Lung (tissue), 12 donors: ENCODE measurements around the gene ELF2. TPM values are rescaled to one million over a fixed set of nuclear protein-coding genes. Genes with fewer than 3 reads are reported as not detected.
"Not testable (repeated sequence)": the region's sequence is repeated elsewhere in the genome, so short reads cannot be mapped to it uniquely, and the experiment has no call there.

Source experiments
- ATAC-seq: fragments of 200-7000 bp; cut with Tn5 transposase; one replicate; pipeline ENCODE4 v1.9.1; 2020; ENCODE audit warnings: moderate number of reproducible peaks; ENCODE audit not compliant: insufficient read depth, low FRiP score
- DNase-seq, 3 donors: peaks; one replicate each; pipeline ENCODE4 v3.0.0-alpha.2; 2013 to 2017
- H3K27ac ChIP-seq, 2 donors: one replicate each; pipeline ENCODE4 v1.5.1; 2013; ENCODE audit warnings: mild to moderate bottlenecking in 2 of 2, moderate library complexity in 2 of 2, control low read depth in 1 of 2, inconsistent platforms in 1 of 2, low read depth in 1 of 2, low read length in 1 of 2
- H3K27me3 ChIP-seq, 3 donors: one replicate each; pipeline ENCODE4 v1.5.1; 2013; ENCODE audit warnings: low read length in 2 of 3; ENCODE audit not compliant: control insufficient read depth in 3 of 3, insufficient read depth in 3 of 3
- H3K36me3 ChIP-seq, 4 donors: one replicate each; pipeline ENCODE4 v1.5.1; 2013; ENCODE audit warnings: low read length in 4 of 4, mild to moderate bottlenecking in 1 of 4, moderate library complexity in 1 of 4; ENCODE audit not compliant: control insufficient read depth in 4 of 4, insufficient read depth in 4 of 4
- H3K4me1 ChIP-seq, 5 donors: one replicate each; pipeline ENCODE4 v1.5.1; 2013; ENCODE audit warnings: low read length in 5 of 5, mild to moderate bottlenecking in 2 of 5, moderate library complexity in 1 of 5; ENCODE audit not compliant: control insufficient read depth in 5 of 5, insufficient read depth in 5 of 5
- H3K4me3 ChIP-seq: one replicate; pipeline ENCODE4 v1.5.1; 2013; ENCODE audit warnings: mild to moderate bottlenecking, control low read depth, moderate library complexity
- H3K9ac ChIP-seq, 2 donors: one replicate each; pipeline ENCODE4 v1.5.1; 2013; ENCODE audit warnings: low read length in 2 of 2, control low read depth in 1 of 2; ENCODE audit not compliant: insufficient read depth in 1 of 2
- H3K9me3 ChIP-seq, 4 donors: one replicate each; pipeline ENCODE4 v1.5.1; 2013; ENCODE audit warnings: low read length in 3 of 4, mild to moderate bottlenecking in 1 of 4, moderate library complexity in 1 of 4; ENCODE audit not compliant: control insufficient read depth in 4 of 4, insufficient read depth in 3 of 4
- CTCF ChIP-seq: IDR thresholded peaks from 2 replicates; pipeline ENCODE4 v1.5.1; 2012; ENCODE audit warnings: mild to moderate bottlenecking; ENCODE audit errors: control extremely low read depth, extremely low read depth
- WGBS, 2 donors: extraction: QIAGEN DNeasy Blood & Tissue Kit; methylation state at CpG; one replicate each; pipeline ENCODE4 v1.1.7; 2013; 5-methylcytosine and 5-hydroxymethylcytosine counted together
- polyA plus RNA-seq, 2 donors: library from polyadenylated mRNA; stranded (reverse); fragments of 200-250 nt; gene quantifications; one replicate each; pipeline ENCODE4 v1.2.1, GENCODE V29; 2013
- total RNA-seq, 2 donors: library from RNA; depleted of rRNA in 1 of 2; stranded (reverse); fragments of >200 nt in 1 of 2; gene quantifications; one replicate each; pipeline ENCODE4 v1.2.1, GENCODE V29; 2014 to 2021
- donor health status: control.
- donor health status: control.
- donor health status: Bipolar disorder and iron deficiency.
- donor health status: healthy.
- donor health status: DM: yes; HTN: yes; CAD: no.

ELF2 gene
- total and polyA plus RNA-seq, 4 donors, result 11.6 to 101 (median 28.7) TPM

GRCh38 chr4:139030614-139031235, 146.3 kb downstream of the ELF2 start:
- Histone ChIP-seq H3K27me3 (no peaks in the 10 kb centered on the region), H3K27ac (no peak overlapping the region), H3K36me3 (peaks cover 0 to 6% (median 0%) of the 10 kb centered on the region in 4 donors), H3K4me3 (no peak overlapping the region), H3K9ac (no peak overlapping the region), H3K9me3 (no peaks in the 10 kb centered on the region), H3K4me1 (peaks cover 0 to 3% (median 0%) of the 10 kb centered on the region in 5 donors)
- 34 to 42% methylated on average over 14 of the region's 14 CpGs for WGBS, 2 donors
- peak; percentile 84 for TF ChIP-seq CTCF
- DNase-seq (peak; percentile 79 to 93 (median 88)), ATAC-seq (peak; percentile 82)

GRCh38 chr4:139029866-139030363, 147.1 kb downstream of the ELF2 start:
- H3K9me3 ChIP-seq, H3K4me3 ChIP-seq, H3K27me3 ChIP-seq, H3K27ac ChIP-seq, H3K36me3 ChIP-seq, H3K9ac ChIP-seq, DNase-seq, H3K4me1 ChIP-seq, ATAC-seq: not testable (repeated sequence)
- WGBS, 2 donors, result 76 to 82% methylated on average over 6 of the region's 6 CpGs

- Histone ChIP-seq H3K27me3 (no peaks in the 10 kb centered on the region), H3K9me3 (no peaks in the 10 kb centered on the region), H3K9ac (peak overlapping the region in 1 of 2 donors; percentile 34), H3K36me3 (peaks cover 0 to 6% (median 0%) of the 10 kb centered on the region in 4 donors), H3K4me3 (no peak overlapping the region), H3K27ac (peak overlapping the region in 1 of 2 donors; percentile 87), H3K4me1 (peaks cover 0 to 3% (median 2%) of the 10 kb centered on the region in 5 donors)
- 77 to 80% methylated on average over 11 of the region's 11 CpGs for WGBS, 2 donors
- no peak for TF ChIP-seq CTCF
- DNase-seq (peak in 1 of 3 donors; percentile 16), ATAC-seq (no peak)
Observed at GRCh38 chr4:139028191-139028661, 148.8 kb downstream of the ELF2 start.

- peak in 1 of 3 donors; percentile 51 for DNase-seq
- ATAC-seq, result no peak
- no peak for TF ChIP-seq CTCF
- Histone ChIP-seq H3K9me3 (no peaks in the 10 kb centered on the region), H3K36me3 (peaks cover 0 to 6% (median 0%) of the 10 kb centered on the region in 4 donors), H3K27ac (peak overlapping the region in 1 of 2 donors; percentile 87), H3K4me1 (peaks cover 0 to 3% (median 2%) of the 10 kb centered on the region in 5 donors), H3K4me3 (no peak overlapping the region), H3K9ac (peak overlapping the region in 1 of 2 donors; percentile 34), H3K27me3 (no peaks in the 10 kb centered on the region)
- WGBS, 2 donors, result 83 to 84% methylated on average over 5 of the region's 5 CpGs
Observed at GRCh38 chr4:139027776-139028175, 149.2 kb downstream of the ELF2 start.
